Measurements from ENCODE around the gene CDH1. TPM values are rescaled to one million over a fixed set of nuclear protein-coding genes. Genes with fewer than 3 reads are reported as not detected.

Gene CDH1
- total RNA-seq, 1 experiment from 2014 or later: 100 TPM

DNA sequence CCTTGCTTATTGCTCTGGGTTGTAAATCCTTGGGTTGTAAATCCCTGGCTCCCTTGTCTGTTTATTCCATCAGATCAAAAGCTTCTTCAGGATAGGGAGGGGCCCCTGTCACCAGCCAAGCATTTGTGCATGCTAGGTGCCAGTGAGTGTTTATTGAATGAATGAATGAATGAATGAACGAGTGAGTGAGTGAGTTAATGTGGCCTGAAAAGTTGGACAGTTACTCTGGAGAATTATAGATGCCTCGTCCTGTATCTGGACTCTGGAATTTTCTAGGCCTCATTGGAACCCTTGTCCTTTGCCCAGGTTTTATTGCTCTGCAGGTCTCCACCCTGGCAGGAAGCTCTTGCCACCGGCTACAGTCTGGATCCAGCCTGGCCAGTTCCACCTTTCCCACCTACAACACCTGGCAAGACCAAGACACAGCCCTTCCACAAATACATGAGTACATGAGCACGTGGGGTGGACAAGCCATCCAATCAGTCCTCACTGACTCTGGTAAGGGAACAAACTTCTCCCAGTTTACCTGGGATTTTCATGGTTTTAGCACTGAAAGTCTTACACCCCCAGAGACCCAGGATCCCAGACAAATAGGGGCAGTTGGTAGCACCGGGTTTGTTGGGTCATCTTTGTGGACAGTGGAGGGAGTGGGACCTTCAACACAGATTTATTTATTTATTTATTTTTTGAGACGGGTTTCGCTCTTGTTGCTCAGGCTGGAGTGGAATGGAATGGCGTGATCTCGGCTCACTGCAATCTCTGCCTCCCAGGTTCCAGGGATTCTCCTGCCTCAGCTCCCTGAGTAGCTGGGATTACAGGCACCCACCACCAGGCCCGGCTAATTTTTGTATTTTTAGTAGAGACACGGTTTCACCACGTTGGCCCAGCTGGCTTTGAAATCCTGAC, 14.7 kb upstream of the CDH1 start:
- no peaks in the 10 kb centered on the region for H3F3A ChIP-seq (ENCODE audit: low read length, unreplicated experiment)
- H4K20me1 ChIP-seq (ENCODE audit: low read length): no peaks in the 10 kb centered on the region
- no peaks in the 10 kb centered on the region for H3K36me3 ChIP-seq (ENCODE audit: low read depth, low read length)
- no peaks in the 10 kb centered on the region for H3K27me3 ChIP-seq (ENCODE audit: low read length)
- no peaks in the 10 kb centered on the region for H3K79me2 ChIP-seq (ENCODE audit: low read length)
- POLR2A ChIA-PET (ENCODE audit: unreplicated experiment): no interaction called here
- H3K9me3 ChIP-seq (ENCODE audit: low read length): no peaks in the 10 kb centered on the region
- H3K27ac ChIP-seq (ENCODE audit: low read length): no peak overlapping the region
- no peaks in the 10 kb centered on the region for H3K9me2 ChIP-seq (replicated peaks; ENCODE audit: low read length)
- no peaks in the 10 kb centered on the region for H3K4me1 ChIP-seq (ENCODE audit: insufficient read depth, low read length)
- TF ChIP-seq EZH2phosphoT487 (IDR thresholded peaks at IDR 0.05; ENCODE audit: borderline replicate concordance, low read length) (no peak), EZH2 (IDR thresholded peaks at IDR 0.05; ENCODE audit: low read length, unreplicated experiment) (no peak)
- TF ChIP-seq, protein P1, sequence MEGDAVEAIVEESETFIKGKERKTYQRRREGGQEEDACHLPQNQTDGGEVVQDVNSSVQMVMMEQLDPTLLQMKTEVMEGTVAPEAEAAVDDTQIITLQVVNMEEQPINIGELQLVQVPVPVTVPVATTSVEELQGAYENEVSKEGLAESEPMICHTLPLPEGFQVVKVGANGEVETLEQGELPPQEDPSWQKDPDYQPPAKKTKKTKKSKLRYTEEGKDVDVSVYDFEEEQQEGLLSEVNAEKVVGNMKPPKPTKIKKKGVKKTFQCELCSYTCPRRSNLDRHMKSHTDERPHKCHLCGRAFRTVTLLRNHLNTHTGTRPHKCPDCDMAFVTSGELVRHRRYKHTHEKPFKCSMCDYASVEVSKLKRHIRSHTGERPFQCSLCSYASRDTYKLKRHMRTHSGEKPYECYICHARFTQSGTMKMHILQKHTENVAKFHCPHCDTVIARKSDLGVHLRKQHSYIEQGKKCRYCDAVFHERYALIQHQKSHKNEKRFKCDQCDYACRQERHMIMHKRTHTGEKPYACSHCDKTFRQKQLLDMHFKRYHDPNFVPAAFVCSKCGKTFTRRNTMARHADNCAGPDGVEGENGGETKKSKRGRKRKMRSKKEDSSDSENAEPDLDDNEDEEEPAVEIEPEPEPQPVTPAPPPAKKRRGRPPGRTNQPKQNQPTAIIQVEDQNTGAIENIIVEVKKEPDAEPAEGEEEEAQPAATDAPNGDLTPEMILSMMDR (conservative IDR thresholded peaks at IDR 0.05; ENCODE audit: low read depth, low read length): no peak
- no peak overlapping the region for H3K4me3 ChIP-seq (ENCODE audit: low read length)
- no peak for DNase-seq
- ATAC-seq: no peak
- no peak overlapping the region for H2AFZ ChIP-seq (ENCODE audit: low read length)
- no TSS peak for BruUV-seq (replicated peaks)
- H3K9ac ChIP-seq (ENCODE audit: low read length): no peak overlapping the region
- CTCF ChIA-PET: no interaction called here
- intact Hi-C loops (cut with micrococcal nuclease): no loop called here
- H3K4me2 ChIP-seq (ENCODE audit: low read length): no peak overlapping the region

DNA sequence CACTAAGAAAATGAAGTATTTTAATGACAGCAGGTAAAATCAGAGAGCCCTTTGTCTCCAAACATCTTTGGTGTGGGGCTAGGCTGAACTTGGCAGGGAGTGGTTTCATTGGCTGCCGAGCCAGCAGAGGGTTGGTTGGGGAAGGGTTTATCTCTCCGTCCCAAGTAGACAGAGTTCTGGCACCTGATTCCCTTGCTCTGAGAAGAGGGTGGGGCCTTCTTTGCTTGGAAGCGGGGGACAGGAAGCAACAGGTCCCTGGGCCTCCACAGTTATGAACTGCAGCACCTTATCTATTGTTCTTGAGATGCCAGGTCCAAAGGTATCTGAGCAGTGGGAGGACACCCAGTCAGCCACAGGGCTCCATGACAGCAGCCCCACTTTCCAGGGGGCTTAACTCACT, 12.3 kb upstream of the CDH1 start:
- intact Hi-C loops (cut with micrococcal nuclease): no loop called here
- ChIA-PET CTCF (no interaction called here), POLR2A (ENCODE audit: unreplicated experiment) (no interaction called here)
- H3K9me2 ChIP-seq (replicated peaks; ENCODE audit: low read length): no peaks in the 10 kb centered on the region
- no peak overlapping the region for H3K27ac ChIP-seq (ENCODE audit: low read length)
- no peaks in the 10 kb centered on the region for H3K36me3 ChIP-seq (ENCODE audit: low read depth, low read length)
- H3K27me3 ChIP-seq (ENCODE audit: low read length): no peaks in the 10 kb centered on the region
- TF ChIP-seq EZH2 (IDR thresholded peaks at IDR 0.05; ENCODE audit: low read length, unreplicated experiment) (no peak), EZH2phosphoT487 (IDR thresholded peaks at IDR 0.05; ENCODE audit: borderline replicate concordance, low read length) (no peak)
- TF ChIP-seq, protein P1 (conservative IDR thresholded peaks at IDR 0.05; ENCODE audit: low read depth, low read length): no peak
- BruUV-seq (replicated peaks): no TSS peak
- no peaks in the 10 kb centered on the region for H4K20me1 ChIP-seq (ENCODE audit: low read length)
- DNase-seq (no peak), ATAC-seq (no peak)
- H3K4me1 ChIP-seq (ENCODE audit: insufficient read depth, low read length): no peaks in the 10 kb centered on the region
- H3K9me3 ChIP-seq (ENCODE audit: low read length): no peaks in the 10 kb centered on the region
- no peaks in the 10 kb centered on the region for H3F3A ChIP-seq (ENCODE audit: low read length, unreplicated experiment)
- no peak overlapping the region for H3K9ac ChIP-seq (ENCODE audit: low read length)
- no peak overlapping the region for H2AFZ ChIP-seq (ENCODE audit: low read length)
- no peaks in the 10 kb centered on the region for H3K79me2 ChIP-seq (ENCODE audit: low read length)
- H3K4me3 ChIP-seq (ENCODE audit: low read length): no peak overlapping the region
- no peak overlapping the region for H3K4me2 ChIP-seq (ENCODE audit: low read length)

DNA sequence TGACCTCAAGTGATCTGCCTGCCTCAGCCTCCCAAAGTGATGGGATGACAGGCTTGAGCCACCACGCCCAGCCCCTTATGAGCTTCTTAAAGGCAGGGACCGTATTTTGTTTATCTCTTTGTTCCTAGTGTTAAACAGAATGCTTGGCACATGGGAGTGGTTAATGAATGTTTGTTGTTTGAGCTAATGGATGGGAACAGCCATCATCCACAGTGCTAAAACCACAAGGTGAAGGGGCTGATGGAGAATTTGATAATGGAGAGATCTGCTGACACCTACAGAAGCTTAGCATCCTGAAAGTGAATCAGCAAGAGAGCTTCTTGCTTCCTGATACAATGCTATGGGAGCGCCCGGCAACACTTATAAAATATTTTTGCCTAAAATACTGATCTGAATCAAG, 8.6 kb upstream of the CDH1 start:
- CTCF ChIA-PET: no interaction called here
- intact Hi-C loops (cut with micrococcal nuclease): no loop called here
- Histone ChIP-seq H3F3A (ENCODE audit: low read length, unreplicated experiment) (no peaks in the 10 kb centered on the region), H3K4me2 (ENCODE audit: low read length) (no peak overlapping the region), H3K79me2 (ENCODE audit: low read length) (no peaks in the 10 kb centered on the region), H3K9ac (ENCODE audit: low read length) (no peak overlapping the region), H3K36me3 (ENCODE audit: low read depth, low read length) (no peaks in the 10 kb centered on the region), H3K9me3 (ENCODE audit: low read length) (no peaks in the 10 kb centered on the region), H4K20me1 (ENCODE audit: low read length) (no peaks in the 10 kb centered on the region), H3K4me3 (ENCODE audit: low read length) (no peak overlapping the region), H2AFZ (ENCODE audit: low read length) (no peak overlapping the region), H3K27ac (ENCODE audit: low read length) (no peak overlapping the region), H3K27me3 (ENCODE audit: low read length) (no peaks in the 10 kb centered on the region), H3K4me1 (ENCODE audit: insufficient read depth, low read length) (peaks cover 6% of the 10 kb centered on the region; the same call in 1 of the 2 replicates), H3K9me2 (replicated peaks; ENCODE audit: low read length) (no peaks in the 10 kb centered on the region)
- ATAC-seq (no peak), DNase-seq (no peak)
- TF ChIP-seq EZH2phosphoT487 (IDR thresholded peaks at IDR 0.05; ENCODE audit: borderline replicate concordance, low read length): no peak
- no peak for TF ChIP-seq EZH2 (IDR thresholded peaks at IDR 0.05; ENCODE audit: low read length, unreplicated experiment)
- TF ChIP-seq, protein P1 (conservative IDR thresholded peaks at IDR 0.05; ENCODE audit: low read depth, low read length): no peak
- BruUV-seq (replicated peaks): no TSS peak
- POLR2A ChIA-PET (ENCODE audit: unreplicated experiment): no interaction called here

All from PC-3 (cell line).